Activated CD8-positive, alpha-beta T cell treated with anti-CD3 and anti-CD28 coated beads for 36 hours (primary cell): ENCODE data around the gene MOAP1. TPM values are rescaled to one million over a fixed set of nuclear protein-coding genes. Genes with fewer than 3 reads are reported as not detected.

Experiments
- ATAC-seq: fragments of 200-7000 bp; cut with Tn5 transposase; one replicate; pipeline ENCODE4 v1.10.0; 2021; ENCODE audit warnings: mild to moderate bottlenecking, moderate library complexity
- CTCF ChIA-PET: fragments of 350-600 bp; sonication (Branson Sonifier 250); formaldehyde crosslinking; loops from one replicate; lab custom pipeline; 2021; ENCODE audit warnings: antibody characterized with exemption; lab: Charles Lee
- POLR2A ChIA-PET: fragments of 350-600 bp; sonication (Branson Sonifier 250); formaldehyde crosslinking; loops from one replicate; lab custom pipeline; 2021; ENCODE audit warnings: antibody characterized with exemption; lab: Charles Lee
- DNase-seq: peaks from one replicate; pipeline ENCODE4 v3.0.0-alpha.2; 2020
- H3K27ac Mint-ChIP-seq: one replicate; pipeline ENCODE4 v1.8.0; 2021; ENCODE audit warnings: mild to moderate bottlenecking, mixed read lengths
- H3K27me3 Mint-ChIP-seq: one replicate; pipeline ENCODE4 v1.8.0; 2021; ENCODE audit warnings: mixed read lengths
- H3K36me3 Mint-ChIP-seq: one replicate; pipeline ENCODE4 v1.8.0; 2021; ENCODE audit warnings: low read depth, mixed read lengths
- H3K4me1 Mint-ChIP-seq: one replicate; pipeline ENCODE4 v1.8.0; 2021; ENCODE audit warnings: low read depth, mixed read lengths
- H3K4me3 Mint-ChIP-seq: one replicate; pipeline ENCODE4 v1.8.0; 2021; ENCODE audit warnings: mild to moderate bottlenecking, moderate library complexity, mixed read lengths
- H3K9me3 Mint-ChIP-seq: one replicate; pipeline ENCODE4 v1.8.0; 2021; ENCODE audit warnings: mixed read lengths
- CTCF ChIP-seq: fragments of 200-600 bp; IDR thresholded peaks from one replicate; pipeline ENCODE4 v1.8.0; 2022; ENCODE audit warnings: antibody characterized with exemption, mild to moderate bottlenecking
- intact Hi-C: fragments of 100-400 bp; cut with micrococcal nuclease; formaldehyde crosslinking; loops from one replicate; pipeline ENCODE4 v1.10.0; 2022
- total RNA-seq, 2 experiments: library from RNA; stranded (reverse); gene quantifications; one replicate each; pipeline ENCODE4 v1.2.3, GENCODE V29; 2021

MOAP1 gene
- total RNA-seq, 2 experiments from 2014 or later = 19.1 to 19.6 TPM

- no peak for TF ChIP-seq CTCF
- no peaks in the 10 kb centered on the region for H3K9me3 Mint-ChIP-seq
These were observed 27.9 kb downstream of the MOAP1 start for GRCh38 chr14:93156693-93157369.

GRCh38 chr14:93155667-93156066, 29.0 kb downstream of the MOAP1 start:
- H3K27ac Mint-ChIP-seq = no peak overlapping the region
- H3K9me3 Mint-ChIP-seq = no peaks in the 10 kb centered on the region
- TF ChIP-seq CTCF = no peak
- ATAC-seq (no peak), DNase-seq (no peak)
- POLR2A ChIA-PET = no interaction called here
- CTCF ChIA-PET = interaction anchor here (1.2 kb wide), 1 partner anchor 22 kb away, joined by 3 read pairs; no protein-coding TSS in a partner anchor
- no peak overlapping the region for H3K4me3 Mint-ChIP-seq
- intact Hi-C loops = no loop called here
- H3K36me3 Mint-ChIP-seq = no peaks in the 10 kb centered on the region
- peaks cover 1% of the 10 kb centered on the region for H3K27me3 Mint-ChIP-seq
- H3K4me1 Mint-ChIP-seq = no peaks in the 10 kb centered on the region

More at GRCh38 chr14:93156693-93157369, 27.9 kb downstream of the MOAP1 start:
- no peaks in the 10 kb centered on the region for H3K27me3 Mint-ChIP-seq
- H3K4me1 Mint-ChIP-seq = no peaks in the 10 kb centered on the region
- H3K36me3 Mint-ChIP-seq = no peaks in the 10 kb centered on the region
- POLR2A ChIA-PET = interaction anchor here (0.7 kb wide), 1 partner anchor 230 kb away, joined by 3 read pairs; no protein-coding TSS in a partner anchor
- CTCF ChIA-PET = no interaction called here
- intact Hi-C loops = no loop called here
- no peak overlapping the region for H3K27ac Mint-ChIP-seq
- no peak for DNase-seq
- no peak overlapping the region for H3K4me3 Mint-ChIP-seq
- ATAC-seq = no peak

- Mint-ChIP-seq H3K36me3 (no peaks in the 10 kb centered on the region), H3K27ac (no peak overlapping the region), H3K4me3 (no peak overlapping the region), H3K9me3 (no peaks in the 10 kb centered on the region), H3K27me3 (peaks cover 3% of the 10 kb centered on the region), H3K4me1 (no peaks in the 10 kb centered on the region)
- TF ChIP-seq CTCF = no peak
- intact Hi-C loops = no loop called here
- DNase-seq = no peak
- ChIA-PET CTCF (no interaction called here), POLR2A (interaction anchor here (0.6 kb wide), 1 partner anchor 108 kb away, joined by 3 read pairs; no protein-coding TSS in a partner anchor)
- ATAC-seq = no peak
These were observed 31.6 kb downstream of the MOAP1 start for GRCh38 chr14:93153121-93153520.

GRCh38 chr14:93150227-93151208, 34.2 kb downstream of the MOAP1 start:
- no peak for DNase-seq
- H3K27me3 Mint-ChIP-seq = peaks cover 3% of the 10 kb centered on the region
- no peaks in the 10 kb centered on the region for H3K9me3 Mint-ChIP-seq
- H3K36me3 Mint-ChIP-seq = no peaks in the 10 kb centered on the region
- no peak overlapping the region for H3K4me3 Mint-ChIP-seq
- intact Hi-C loops = no loop called here
- CTCF ChIA-PET = interaction anchor here (0.9 to 1.5 kb wide), 2 partner anchors 8 to 18 kb away, joined by 4 read pairs; no protein-coding TSS in a partner anchor
- no peak for ATAC-seq
- no peaks in the 10 kb centered on the region for H3K4me1 Mint-ChIP-seq
- H3K27ac Mint-ChIP-seq = no peak overlapping the region
- POLR2A ChIA-PET = interaction anchor here (0.6 kb wide), 1 partner anchor 84 kb away, joined by 3 read pairs; no protein-coding TSS in a partner anchor
- TF ChIP-seq CTCF = no peak
